Fibroblast of skin of left biceps (primary cell): ENCODE measurements around the gene IGLL1.

Experiments used
- DNase-seq, 2 experiments: peaks; one replicate each; pipeline ENCODE4 v3.0.0-alpha.2; 2013; ENCODE audit warnings: low read depth in 2 of 2

The IGLL1 gene

GRCh38 chr22:23527971-23528740 lies 51.9 kb downstream of the IGLL1 start:
- no peak for DNase-seq

DNA sequence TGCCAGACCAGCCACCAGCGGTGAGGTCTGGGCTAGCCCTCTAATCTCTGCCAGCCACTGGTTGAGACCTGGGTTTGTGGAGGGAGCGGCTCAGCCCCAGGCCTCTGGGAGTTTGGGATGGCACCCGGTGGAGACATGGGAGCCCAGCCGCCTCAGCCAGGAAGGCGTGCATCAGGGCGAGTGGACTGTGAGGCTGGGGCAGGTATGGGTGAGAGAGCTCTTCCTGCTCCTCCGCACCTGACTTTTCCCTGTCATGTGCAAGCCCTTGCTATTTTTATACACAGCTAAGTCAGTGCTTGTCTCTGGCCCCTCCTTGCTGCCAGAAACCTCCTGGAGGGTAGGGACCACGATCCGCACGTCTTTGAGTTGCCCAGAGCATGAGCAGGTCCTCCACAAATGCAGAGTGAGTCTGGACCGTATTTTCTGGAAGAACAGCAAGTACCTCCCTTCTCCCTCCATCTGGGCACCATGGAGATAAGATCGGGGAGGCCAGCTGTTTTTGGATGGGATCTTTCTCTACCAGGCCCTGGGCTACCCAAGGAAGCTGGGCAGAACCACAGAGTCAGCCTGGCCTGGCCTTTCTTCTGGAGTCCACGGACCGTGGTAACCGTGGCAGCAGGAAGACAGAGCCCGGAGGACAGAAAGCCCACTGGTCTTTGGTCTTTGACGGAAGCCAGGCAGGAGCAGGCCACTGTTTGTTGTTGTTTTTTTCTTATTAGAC lies 53.3 kb downstream of the IGLL1 start:
- no peak for DNase-seq

DNA sequence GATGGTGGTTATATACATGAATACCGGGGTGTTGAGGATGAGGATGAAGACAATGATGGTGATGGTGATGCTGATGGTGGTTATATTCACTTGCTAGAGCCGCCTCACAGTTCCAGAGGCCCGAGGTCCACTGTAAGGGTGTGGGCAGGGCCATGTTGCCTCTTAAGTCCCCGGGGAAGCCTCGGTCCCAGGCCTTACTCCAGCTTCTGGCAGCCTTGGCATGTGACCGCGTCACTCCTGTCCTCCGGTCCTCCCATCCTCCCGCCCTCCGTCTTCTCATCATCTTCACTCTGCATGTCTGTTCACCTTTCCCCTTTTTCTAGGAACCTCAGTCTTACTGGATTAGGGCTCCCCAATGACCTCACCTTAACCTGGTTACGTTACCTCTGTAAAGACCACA lies 54.6 kb downstream of the IGLL1 start:
- DNase-seq = no peak

DNA sequence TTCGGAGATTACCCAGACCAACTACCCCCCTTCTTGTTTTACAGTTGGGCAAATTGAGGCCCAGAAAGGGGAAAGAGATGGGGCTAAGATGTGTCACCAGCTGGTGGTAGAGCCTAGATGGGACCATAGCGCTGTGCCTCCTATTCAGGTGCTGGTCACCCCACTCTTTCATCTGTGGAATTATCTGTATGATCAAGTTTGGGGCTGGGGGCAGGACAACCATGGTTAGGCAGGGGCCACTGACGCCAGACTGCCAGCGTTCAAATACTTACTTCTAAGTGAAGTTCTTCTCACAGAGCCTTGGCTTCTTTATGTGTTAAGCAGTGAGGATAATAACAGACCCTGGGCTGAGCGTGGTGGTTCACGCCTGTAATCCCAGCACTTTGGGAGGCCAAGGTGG lies 55.9 kb downstream of the IGLL1 start:
- no peak for DNase-seq

DNA sequence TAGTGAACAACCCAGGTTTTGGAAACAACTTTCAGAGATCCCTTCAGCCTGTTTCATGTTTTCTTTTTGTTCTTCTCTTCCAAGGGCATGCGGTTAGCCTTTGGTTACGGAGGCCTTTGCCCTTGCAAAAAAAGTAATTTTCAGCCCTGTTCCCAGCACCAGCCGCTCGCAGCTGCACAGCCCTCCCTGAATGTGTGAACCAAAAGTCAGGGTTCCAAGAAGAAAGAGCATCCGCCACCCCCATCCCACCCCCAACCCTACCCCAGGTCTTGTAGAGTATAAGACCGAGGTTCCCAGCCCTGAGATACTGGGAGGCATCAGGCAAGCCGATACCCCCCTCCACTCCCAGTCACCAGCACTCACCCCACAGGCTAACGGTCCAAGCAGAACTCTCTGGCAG lies 56.4 kb downstream of the IGLL1 start:
- DNase-seq = no peak
